Endothelial cell of umbilical vein (primary cell): ENCODE data around the gene POLRMT. TPM values are rescaled to one million over a fixed set of nuclear protein-coding genes. Genes with fewer than 3 reads are reported as not detected.

Experiments
- BruUV-seq: library from RNA; stranded (reverse); fragments of 400-500 nt; replicated peaks from 2 replicates; lab custom pipeline; 2021; lab: Mats Ljungman, UMichigan
- CTCF ChIA-PET: fragments of 300-600, 350-600 bp; sonication (Branson Sonifier 250); formaldehyde crosslinking; loops from one replicate; lab custom pipeline; 2021; ENCODE audit warnings: antibody characterized with exemption, inconsistent platforms; lab: Charles Lee
- POLR2A ChIA-PET: fragments of 300-600, 350-600 bp; sonication (Branson Sonifier 250); formaldehyde crosslinking; loops from one replicate; lab custom pipeline; 2021; ENCODE audit warnings: antibody characterized with exemption, inconsistent platforms; lab: Charles Lee
- DNase-seq: peaks from one replicate; pipeline ENCODE4 v3.0.0-alpha.2; 2011; ENCODE audit warnings: low read depth, low spot score
- FAIRE-seq: peaks from 2 replicates; lab custom pipeline; 2011; peaks lifted over from hg19 to GRCh38; lab: Jason Lieb, UNC
- H2AFZ ChIP-seq: 2 replicates; pipeline ENCODE4 v1.6.0; 2012; ENCODE audit warnings: low read depth, low read length, control low read depth, inconsistent platforms
- H3K27ac ChIP-seq: 2 replicates; pipeline ENCODE4 v1.5.1; 2011; ENCODE audit warnings: low read depth, mild to moderate bottlenecking, control low read depth, low read length, moderate library complexity; ENCODE audit not compliant: insufficient read depth
- H3K27me3 ChIP-seq, 2 experiments: 2 replicates each; pipeline versions ENCODE4 v1.6.0 to v1.6.1; 2011; ENCODE audit warnings: low read length in 2 of 2, mixed read lengths in 1 of 2; ENCODE audit not compliant: control insufficient read depth in 2 of 2, insufficient read depth in 2 of 2
- H3K36me3 ChIP-seq, 2 experiments: 2 replicates in 1 of 2; 3 replicates in 1 of 2; pipeline ENCODE4 v1.5.1; 2011; ENCODE audit warnings: low read length in 2 of 2, mild to moderate bottlenecking in 1 of 2, moderate library complexity in 1 of 2; ENCODE audit not compliant: control insufficient read depth in 2 of 2, insufficient read depth in 2 of 2; ENCODE audit errors: extremely low read depth in 1 of 2
- H3K4me1 ChIP-seq: 3 replicates; pipeline ENCODE4 v1.5.1; 2011; ENCODE audit warnings: mild to moderate bottlenecking, low read length; ENCODE audit not compliant: control insufficient read depth, insufficient read depth; ENCODE audit errors: extremely low read depth
- H3K4me2 ChIP-seq: 2 replicates; pipeline ENCODE4 v1.6.1; 2011; ENCODE audit warnings: low read length, control low read depth, mixed read lengths; ENCODE audit not compliant: insufficient read depth
- H3K4me3 ChIP-seq, 3 experiments: fragments of 200-600 bp in 1 of 3; sonication (generic), shearing (Covaris generic) in 1 of 3; replicated peaks in 1 of 3; 2 replicates each; pipeline ENCODE4 v1.5.1; 2011 to 2016; ENCODE audit warnings: control low read depth in 3 of 3, low read length in 3 of 3, mild to moderate bottlenecking in 2 of 3, inconsistent platforms in 1 of 3, low read depth in 1 of 3, moderate library complexity in 1 of 3; ENCODE audit not compliant: insufficient read depth in 1 of 3
- H3K79me2 ChIP-seq: 2 replicates; pipeline ENCODE4 v1.6.0; 2012; ENCODE audit warnings: low read length, inconsistent platforms; ENCODE audit not compliant: control insufficient read depth, insufficient read depth
- H3K9ac ChIP-seq: replicated peaks from 2 replicates; pipeline ENCODE3; 2011; ENCODE audit warnings: low read length, control low read depth; ENCODE audit not compliant: insufficient read depth; ENCODE audit errors: extremely low read depth
- H3K9me1 ChIP-seq: replicated peaks from 3 replicates; pipeline ENCODE4 v1.6.0; 2011; ENCODE audit warnings: mild to moderate bottlenecking, low read length; ENCODE audit not compliant: control insufficient read depth, insufficient read depth; ENCODE audit errors: extremely low read depth
- H3K9me3 ChIP-seq: replicated peaks from 2 replicates; pipeline ENCODE4 v1.5.1; 2012; ENCODE audit warnings: low read length, inconsistent platforms; ENCODE audit not compliant: control insufficient read depth, insufficient read depth
- H4K20me1 ChIP-seq: replicated peaks from 2 replicates; pipeline ENCODE3; 2011; ENCODE audit warnings: mild to moderate bottlenecking, low read length; ENCODE audit not compliant: control insufficient read depth, insufficient read depth; ENCODE audit errors: extremely low read depth
- CTCF ChIP-seq, 2 donors: IDR thresholded peaks; 1 replicate in 1 of 2; 2 replicates in 1 of 2; pipeline ENCODE4 v1.5.1; 2011; ENCODE audit warnings: low read length in 2 of 2, mild to moderate bottlenecking in 2 of 2, moderate library complexity in 2 of 2, control low read depth in 1 of 2, inconsistent platforms in 1 of 2, low read depth in 1 of 2; ENCODE audit not compliant: insufficient read depth in 1 of 2; ENCODE audit errors: extremely low read depth in 1 of 2
- EZH2 ChIP-seq: IDR thresholded peaks from 2 replicates; pipeline ENCODE4 v1.6.1; 2012; ENCODE audit warnings: borderline replicate concordance, low read depth, mild to moderate bottlenecking, moderate library complexity, low read length, inconsistent platforms; ENCODE audit not compliant: severe bottlenecking
- FOS ChIP-seq: IDR thresholded peaks from 2 replicates; pipeline ENCODE4 v1.6.1; 2011; ENCODE audit warnings: mild to moderate bottlenecking, low read length, moderate library complexity, borderline replicate concordance; ENCODE audit not compliant: insufficient read depth
- GATA2 ChIP-seq: IDR thresholded peaks from 2 replicates; pipeline ENCODE4 v1.7.0; 2011; ENCODE audit warnings: low read depth, mild to moderate bottlenecking, moderate library complexity, mixed read lengths, low read length; ENCODE audit not compliant: insufficient read length, insufficient read depth
- JUN ChIP-seq: IDR thresholded peaks from 2 replicates; pipeline ENCODE4 v1.6.1; 2011; ENCODE audit warnings: borderline replicate concordance, low read depth; ENCODE audit not compliant: insufficient read length, insufficient read depth
- MAX ChIP-seq: IDR thresholded peaks from 2 replicates; pipeline ENCODE4 v1.6.1; 2011; ENCODE audit not compliant: insufficient read depth, insufficient read length
- MYC ChIP-seq: IDR thresholded peaks from one replicate; pipeline ENCODE4 v1.6.1; 2011; ENCODE audit warnings: mild to moderate bottlenecking, low read depth, low read length
- POLR2A ChIP-seq: IDR thresholded peaks from 2 replicates; pipeline ENCODE4 v1.6.1; 2012; ENCODE audit warnings: low read depth, mild to moderate bottlenecking, control low read depth, low read length
- POLR2AphosphoS5 ChIP-seq: IDR thresholded peaks from 2 replicates; pipeline ENCODE4 v1.6.1; 2012; ENCODE audit warnings: low read depth, mild to moderate bottlenecking, control low read depth, low read length, moderate library complexity; ENCODE audit not compliant: insufficient read depth
- dilution Hi-C: fragments of 300-500 bp; cut with MboI; formaldehyde crosslinking; loops from one replicate; pipeline ENCODE4 v1.15.0; 2019; ENCODE audit warnings: low sequenced_read_pairs; ENCODE audit not compliant: extremely low pct_ligation_motif_present
- intact Hi-C: fragments of 100-400 bp; cut with micrococcal nuclease; formaldehyde crosslinking; loops from one replicate; pipeline ENCODE4 v1.10.0; 2022
- polyA plus RNA-seq, 4 experiments: library from polyadenylated mRNA; depleted of rRNA in 3 of 4; stranded (reverse) in 3 of 4; unstranded in 1 of 4; fragments of >200 nt; gene quantifications; 2 replicates each; pipeline versions ENCODE4 v1.2.1 to v1.2.3, GENCODE V29; 2011 to 2012; ENCODE audit warnings: missing spikeins in 1 of 4
- total RNA-seq: library from RNA; stranded (reverse); gene quantifications from 2 replicates; pipeline ENCODE4 v1.2.3, GENCODE V29; 2021

The POLRMT gene
- total and polyA plus RNA-seq, 2 donors (not counting 3 experiments of a cell fraction or from before 2014, with no cell fraction given) = 38.9 to 50.6 TPM

- Histone ChIP-seq H3K36me3 (no peaks in the 10 kb centered on the region), H2AFZ (no peak overlapping the region), H3K9me3 (no peaks in the 10 kb centered on the region), H3K79me2 (no peaks in the 10 kb centered on the region), H3K27me3 (peaks cover 0 to 1% of the 10 kb centered on the region in 2 experiments), H3K4me3 (no peak overlapping the region), H4K20me1 (no peaks in the 10 kb centered on the region), H3K9me1 (no peaks in the 10 kb centered on the region), H3K4me1 (no peaks in the 10 kb centered on the region), H3K27ac (no peak overlapping the region), H3K4me2 (no peak overlapping the region), H3K9ac (no peak overlapping the region)
- dilution Hi-C loops = no loop called here
- ChIA-PET POLR2A (no interaction called here), CTCF (interaction anchor here (1.4 kb wide), 1 partner anchor 12 kb away, joined by 6 read pairs; no protein-coding TSS in a partner anchor)
- TF ChIP-seq JUN (no peak), FOS (no peak), POLR2AphosphoS5 (no peak), MYC (no peak)
- FAIRE-seq (no peak), DNase-seq (no peak)
- intact Hi-C loops = no loop called here
- BruUV-seq = no TSS peak
Observed at GRCh38 chr19:596263-596655, 37.1 kb downstream of the POLRMT start.

GRCh38 chr19:595326-596262, 37.7 kb downstream of the POLRMT start:
- POLR2A ChIA-PET = no interaction called here
- Histone ChIP-seq H3K27ac (no peak overlapping the region), H3K4me1 (no peaks in the 10 kb centered on the region), H3K36me3 (no peaks in the 10 kb centered on the region), H4K20me1 (no peaks in the 10 kb centered on the region), H3K4me3 (no peak overlapping the region), H2AFZ (no peak overlapping the region), H3K4me2 (no peak overlapping the region), H3K9ac (no peak overlapping the region), H3K79me2 (no peaks in the 10 kb centered on the region), H3K9me3 (no peaks in the 10 kb centered on the region), H3K27me3 (peaks cover 2 to 5% of the 10 kb centered on the region in 2 experiments), H3K9me1 (no peaks in the 10 kb centered on the region)
- dilution Hi-C loops (no loop called here), intact Hi-C loops (no loop called here)
- CTCF ChIA-PET = interaction anchor here (1.4 kb wide), 1 partner anchor 12 kb away, joined by 6 read pairs; no protein-coding TSS in a partner anchor
- FAIRE-seq = no peak
- no peak for DNase-seq
- BruUV-seq = no TSS peak
- no peak for TF ChIP-seq EZH2
- TF ChIP-seq POLR2A = no peak
- TF ChIP-seq MAX = no peak
- TF ChIP-seq GATA2 = no peak
- TF ChIP-seq FOS = no peak
- TF ChIP-seq POLR2AphosphoS5 = no peak
- TF ChIP-seq CTCF (IDR thresholded peaks at IDR 0.05; ENCODE audit: extremely low read depth in 1 of 2, insufficient read depth in 1 of 2, low read depth in 1 of 2, low read length in 2 of 2) = no peak
- TF ChIP-seq MYC = no peak
- no peak for TF ChIP-seq JUN
